ENCODE data around the gene FAHD2A. TPM values are rescaled to one million over a fixed set of nuclear protein-coding genes. Genes with fewer than 3 reads are reported as not detected.
"Not testable (repeated sequence)": the region's sequence is repeated elsewhere in the genome, so short reads cannot be mapped to it uniquely, and the experiment has no call there.

FAHD2A gene
- total RNA-seq, 1 donor from 2014 or later: 33.2 TPM

DNA sequence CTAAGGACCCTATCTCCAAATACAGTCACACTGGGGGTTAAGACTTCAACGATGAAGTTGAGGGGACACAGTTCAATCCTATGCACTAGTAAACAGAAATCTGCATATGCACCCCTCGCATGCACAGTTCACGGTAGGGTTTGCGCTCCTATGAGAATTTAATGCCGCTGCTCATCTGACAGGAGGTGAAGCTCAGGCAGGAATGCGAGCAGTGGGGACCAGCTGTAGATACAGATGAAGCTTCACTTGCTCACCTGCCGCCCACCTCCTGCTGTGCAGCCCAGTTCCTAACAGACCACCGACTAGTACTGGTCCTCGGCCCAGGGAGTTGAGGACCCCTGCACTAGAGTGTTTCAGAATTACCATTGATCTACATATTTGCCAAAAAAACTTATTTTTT, 40.0 kb upstream of the FAHD2A start:
- H3K4me3 Mint-ChIP-seq: no peak overlapping the region
- no peaks in the 10 kb centered on the region for H3K4me1 Mint-ChIP-seq (ENCODE audit: low read depth)
- H3K27ac Mint-ChIP-seq: no peak overlapping the region
- no peaks in the 10 kb centered on the region for H3K9me3 Mint-ChIP-seq
- H3K36me3 Mint-ChIP-seq (ENCODE audit: low read depth): no peaks in the 10 kb centered on the region
- no peak for DNase-seq (ENCODE audit: low spot score)
- peaks cover 8% of the 10 kb centered on the region for H3K27me3 Mint-ChIP-seq (ENCODE audit: insufficient read depth)
- intact Hi-C loops (cut with micrococcal nuclease): no loop called here

DNA sequence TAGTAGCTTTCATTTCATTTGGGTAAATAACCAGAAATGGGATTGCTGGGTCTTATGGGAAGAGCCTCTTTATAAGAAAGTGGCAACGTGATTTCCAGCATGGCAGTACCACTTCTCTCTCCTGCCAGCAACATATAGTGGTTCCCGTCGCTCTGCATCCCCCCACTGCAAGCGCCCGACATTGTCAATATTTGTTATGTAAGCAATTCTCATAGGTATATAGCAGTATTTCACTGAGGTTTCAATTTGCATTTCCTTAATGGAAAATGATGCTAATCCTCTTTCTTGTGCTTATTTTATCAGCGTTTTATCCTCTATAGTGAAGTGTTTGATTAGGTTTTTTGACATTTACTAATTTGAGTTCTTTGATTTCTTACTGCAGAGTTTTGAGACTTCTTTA, 36.0 kb upstream of the FAHD2A start:
- no peaks in the 10 kb centered on the region for H3K36me3 Mint-ChIP-seq (ENCODE audit: low read depth)

GRCh38 chr2:95372216-95372829, 30.2 kb upstream of the FAHD2A start:
- no peak for DNase-seq (ENCODE audit: low spot score)

More for the DNA sequence above, 36.0 kb upstream of the FAHD2A start:
- Mint-ChIP-seq H3K27ac (no peak overlapping the region), H3K4me3 (no peak overlapping the region), H3K27me3 (ENCODE audit: insufficient read depth) (peaks cover 20% of the 10 kb centered on the region), H3K9me3 (no peaks in the 10 kb centered on the region), H3K4me1 (ENCODE audit: low read depth) (no peaks in the 10 kb centered on the region)
- no peak for DNase-seq (ENCODE audit: low spot score)
- intact Hi-C loops (cut with micrococcal nuclease): no loop called here

DNA sequence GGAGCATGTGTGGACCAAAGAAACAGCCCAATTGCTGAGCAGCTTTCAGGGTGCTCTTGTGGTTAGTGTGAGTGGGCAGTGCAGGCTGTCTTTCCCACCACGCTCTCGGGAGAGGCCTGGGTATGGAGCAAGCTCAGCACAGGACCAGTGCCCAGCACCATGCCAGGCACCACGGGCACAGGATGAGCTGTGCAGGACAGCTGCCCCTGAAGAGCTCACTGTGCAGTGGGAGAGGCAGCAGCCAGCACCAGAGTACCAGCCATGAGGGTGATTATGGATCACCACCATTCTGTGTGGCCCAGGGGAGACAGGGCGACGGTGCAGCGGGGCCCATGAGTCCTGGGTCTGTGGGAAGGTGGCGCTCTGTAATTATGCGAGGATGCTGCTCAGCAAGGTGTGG, 29.7 kb upstream of the FAHD2A start:
- DNase-seq (ENCODE audit: low spot score): no peak
- Mint-ChIP-seq H3K27me3 (ENCODE audit: insufficient read depth) (peaks cover 20% of the 10 kb centered on the region), H3K36me3 (ENCODE audit: low read depth) (no peaks in the 10 kb centered on the region), H3K4me3 (no peak overlapping the region), H3K9me3 (no peaks in the 10 kb centered on the region), H3K4me1 (ENCODE audit: low read depth) (no peaks in the 10 kb centered on the region), H3K27ac (no peak overlapping the region)
- intact Hi-C loops (cut with micrococcal nuclease): no loop called here

More at GRCh38 chr2:95372216-95372829, 30.2 kb upstream of the FAHD2A start:
- no peaks in the 10 kb centered on the region for H3K4me1 Mint-ChIP-seq (ENCODE audit: low read depth)
- intact Hi-C loops (cut with micrococcal nuclease): no loop called here
- H3K36me3 Mint-ChIP-seq (ENCODE audit: low read depth): no peaks in the 10 kb centered on the region
- no peak overlapping the region for H3K27ac Mint-ChIP-seq
- H3K27me3 Mint-ChIP-seq (ENCODE audit: insufficient read depth): peaks cover 20% of the 10 kb centered on the region
- no peak overlapping the region for H3K4me3 Mint-ChIP-seq
- H3K9me3 Mint-ChIP-seq: no peaks in the 10 kb centered on the region

DNA sequence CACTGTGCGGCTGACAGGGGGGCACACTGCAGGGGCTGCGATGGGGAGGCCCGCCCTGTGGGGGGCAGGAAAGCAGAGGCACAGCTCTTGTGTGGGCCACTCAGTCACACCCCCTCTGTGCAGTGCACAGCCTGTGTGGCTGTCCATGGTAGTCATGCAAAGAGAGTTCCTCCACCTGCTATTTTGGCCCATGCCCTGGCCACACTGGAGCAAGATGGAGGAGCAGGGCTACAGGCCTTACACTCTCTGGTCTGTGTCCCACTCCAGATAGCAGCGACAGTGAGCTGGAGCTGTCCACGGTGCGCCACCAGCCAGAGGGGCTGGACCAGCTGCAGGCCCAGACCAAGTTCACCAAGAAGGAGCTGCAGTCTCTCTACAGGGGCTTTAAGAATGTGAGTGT, 28.5 kb upstream of the FAHD2A start:
- H3K4me3 Mint-ChIP-seq: no peak overlapping the region

GRCh38 chr2:95374451-95374920, 28.0 kb upstream of the FAHD2A start:
- no peak overlapping the region for H3K27ac Mint-ChIP-seq
- H3K9me3 Mint-ChIP-seq: no peaks in the 10 kb centered on the region
- intact Hi-C loops (cut with micrococcal nuclease): no loop called here

More for the DNA sequence above, 28.5 kb upstream of the FAHD2A start:
- no peaks in the 10 kb centered on the region for H3K9me3 Mint-ChIP-seq
- H3K27ac Mint-ChIP-seq: no peak overlapping the region
- no peak for DNase-seq (ENCODE audit: low spot score)
- intact Hi-C loops (cut with micrococcal nuclease): no loop called here
- no peaks in the 10 kb centered on the region for H3K36me3 Mint-ChIP-seq (ENCODE audit: low read depth)
- no peaks in the 10 kb centered on the region for H3K4me1 Mint-ChIP-seq (ENCODE audit: low read depth)
- peaks cover 13% of the 10 kb centered on the region for H3K27me3 Mint-ChIP-seq (ENCODE audit: insufficient read depth)

DNA sequence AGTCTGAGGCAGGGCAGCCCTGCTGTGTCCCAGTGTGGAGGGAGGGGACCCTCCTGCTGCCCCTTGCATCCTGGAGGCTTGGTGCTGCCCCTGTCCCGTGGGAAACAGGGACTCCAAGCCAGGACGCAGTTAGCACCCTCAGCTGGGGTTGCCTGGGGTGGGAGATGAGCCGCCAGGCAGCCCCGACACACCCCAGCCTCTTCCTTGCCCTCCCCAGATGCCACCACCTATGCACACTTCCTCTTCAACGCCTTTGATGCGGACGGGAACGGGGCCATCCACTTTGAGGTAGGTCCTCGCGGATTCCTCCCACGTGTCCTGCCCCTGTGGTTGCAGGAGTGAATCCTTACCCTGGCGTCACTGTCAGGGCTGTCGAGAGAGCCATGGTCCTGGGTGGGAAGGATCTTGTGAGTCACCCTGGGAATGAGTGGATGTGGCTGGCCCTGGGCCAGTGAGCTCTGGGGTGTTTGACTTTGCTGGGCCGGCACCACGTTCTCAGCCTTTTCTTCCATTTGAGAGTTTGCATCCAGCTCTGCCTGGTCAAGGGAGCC, 27.5 kb upstream of the FAHD2A start:
- Mint-ChIP-seq H3K9me3 (no peaks in the 10 kb centered on the region), H3K4me1 (ENCODE audit: low read depth) (no peaks in the 10 kb centered on the region), H3K36me3 (ENCODE audit: low read depth) (no peaks in the 10 kb centered on the region), H3K27me3 (ENCODE audit: insufficient read depth) (peaks cover 7% of the 10 kb centered on the region), H3K4me3 (no peak overlapping the region), H3K27ac (no peak overlapping the region)
- intact Hi-C loops (cut with micrococcal nuclease): no loop called here
- DNase-seq (ENCODE audit: low spot score): no peak

More at GRCh38 chr2:95374451-95374920, 28.0 kb upstream of the FAHD2A start:
- H3K27me3 Mint-ChIP-seq (ENCODE audit: insufficient read depth): peaks cover 9% of the 10 kb centered on the region
- no peaks in the 10 kb centered on the region for H3K36me3 Mint-ChIP-seq (ENCODE audit: low read depth)
- H3K4me3 Mint-ChIP-seq: no peak overlapping the region
- no peaks in the 10 kb centered on the region for H3K4me1 Mint-ChIP-seq (ENCODE audit: low read depth)
- DNase-seq (ENCODE audit: low spot score): no peak

DNA sequence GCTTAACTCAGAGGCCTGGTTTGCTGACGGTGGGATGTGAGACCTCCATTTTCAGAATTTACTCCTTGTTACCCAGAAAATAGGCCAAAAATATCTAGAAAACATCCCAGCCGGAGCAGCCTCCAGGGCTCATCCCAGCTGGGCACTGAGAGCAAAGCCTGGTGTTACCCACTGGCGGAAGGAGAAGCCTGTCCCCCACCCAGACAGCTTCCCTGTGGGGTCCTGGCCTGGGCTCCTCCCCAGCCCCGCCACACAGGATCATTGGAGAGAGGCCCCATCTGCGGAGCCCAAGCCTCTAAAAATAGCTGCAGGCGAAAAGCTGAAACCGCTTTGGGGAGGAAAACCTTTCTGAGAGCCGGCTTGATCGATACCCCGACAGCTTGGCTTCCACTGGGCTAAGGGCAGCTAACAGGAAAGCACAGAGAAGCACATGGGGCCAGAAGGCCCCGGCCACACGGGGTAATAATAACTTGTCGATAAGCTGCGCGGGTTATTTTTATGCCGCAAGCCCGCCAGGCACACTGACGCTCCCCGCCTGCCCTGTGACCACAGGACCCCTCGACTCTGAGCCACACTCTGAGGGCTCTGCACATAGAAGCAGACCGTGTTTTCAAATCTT, 26.9 kb upstream of the FAHD2A start:
- H3K9me3 Mint-ChIP-seq: no peaks in the 10 kb centered on the region
- no peak overlapping the region for H3K27ac Mint-ChIP-seq
- no peak overlapping the region for H3K4me3 Mint-ChIP-seq
- no peak for DNase-seq (ENCODE audit: low spot score)
- intact Hi-C loops (cut with micrococcal nuclease): no loop called here
- H3K27me3 Mint-ChIP-seq (ENCODE audit: insufficient read depth): peaks cover 4% of the 10 kb centered on the region
- H3K4me1 Mint-ChIP-seq (ENCODE audit: low read depth): no peaks in the 10 kb centered on the region
- no peaks in the 10 kb centered on the region for H3K36me3 Mint-ChIP-seq (ENCODE audit: low read depth)

DNA sequence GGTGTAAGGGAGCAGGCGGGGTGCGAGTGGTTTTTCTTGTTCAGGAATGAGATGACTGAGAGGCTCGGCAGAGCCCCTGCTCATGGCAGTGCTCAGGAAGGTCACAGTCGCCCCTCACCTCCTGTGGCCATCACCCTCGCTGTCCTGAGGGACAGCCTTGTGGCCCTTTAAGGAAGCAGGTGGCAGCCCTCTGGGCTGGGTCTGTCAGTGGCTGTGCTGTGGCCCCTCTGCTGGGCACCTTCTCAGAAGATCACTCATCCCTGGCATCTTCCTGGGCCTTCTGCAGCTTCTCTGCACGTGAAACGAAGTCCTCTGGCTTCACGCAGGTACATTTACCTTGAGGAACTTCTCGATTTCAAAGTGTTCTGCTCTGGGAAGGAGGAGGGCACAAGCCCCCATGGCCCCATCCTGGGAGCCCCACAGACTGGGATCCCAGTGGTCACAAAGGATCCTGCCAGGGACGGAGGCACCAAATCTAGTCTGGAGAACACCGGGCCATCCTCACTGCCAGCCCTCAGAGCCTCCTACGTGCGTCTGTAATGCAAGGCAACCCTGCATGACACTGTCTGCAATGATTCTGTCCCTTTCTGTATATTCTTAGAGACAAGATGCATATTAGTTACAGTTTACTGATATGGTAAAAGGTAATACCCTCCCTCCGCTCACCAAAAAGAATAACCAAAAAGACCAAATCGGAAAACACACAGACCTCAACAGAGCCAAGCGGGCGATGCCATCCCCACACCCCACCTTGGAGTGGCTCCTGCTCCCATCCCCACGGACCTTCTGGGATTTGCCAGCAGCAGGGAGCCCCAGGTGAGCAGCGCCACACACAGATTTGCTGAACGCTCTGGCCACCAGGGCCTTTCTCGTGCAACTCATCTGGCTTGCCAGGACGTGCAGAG, 25.9 kb upstream of the FAHD2A start:
- no peaks in the 10 kb centered on the region for H3K4me1 Mint-ChIP-seq (ENCODE audit: low read depth)
- intact Hi-C loops (cut with micrococcal nuclease): no loop called here
- no peak for DNase-seq (ENCODE audit: low spot score)
- H3K36me3 Mint-ChIP-seq (ENCODE audit: low read depth): no peaks in the 10 kb centered on the region
- H3K4me3 Mint-ChIP-seq: no peak overlapping the region
- no peak overlapping the region for H3K27ac Mint-ChIP-seq
- no peaks in the 10 kb centered on the region for H3K9me3 Mint-ChIP-seq
- peaks cover 4% of the 10 kb centered on the region for H3K27me3 Mint-ChIP-seq (ENCODE audit: insufficient read depth)

GRCh38 chr2:95377216-95378123, 25.0 kb upstream of the FAHD2A start:
- H3K27ac Mint-ChIP-seq: no peak overlapping the region
- intact Hi-C loops (cut with micrococcal nuclease): no loop called here

DNA sequence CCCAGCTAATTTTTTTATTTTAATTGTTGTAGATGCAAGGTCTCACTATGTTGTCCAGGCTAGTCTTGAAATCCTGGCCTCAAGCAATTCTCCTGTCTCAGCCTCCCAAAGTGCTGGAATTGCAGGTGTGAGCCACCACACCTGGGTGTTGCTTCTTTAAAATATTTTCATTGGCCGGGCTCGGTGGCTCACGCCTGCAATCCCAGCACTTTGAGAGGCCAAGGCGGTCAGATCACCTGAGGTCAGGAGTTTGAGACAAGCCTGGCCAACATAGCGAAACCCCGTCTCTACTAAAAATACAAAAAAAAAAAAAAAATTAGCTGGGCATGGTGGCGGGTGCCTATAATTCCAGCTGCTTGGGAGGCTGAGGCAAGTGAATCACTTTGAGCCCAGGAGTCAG, 24.2 kb upstream of the FAHD2A start:
- H3K27me3 Mint-ChIP-seq (ENCODE audit: insufficient read depth); H3K36me3 Mint-ChIP-seq (ENCODE audit: low read depth); H3K4me1 Mint-ChIP-seq (ENCODE audit: low read depth); H3K4me3 Mint-ChIP-seq; H3K27ac Mint-ChIP-seq; intact Hi-C loops (cut with micrococcal nuclease); DNase-seq (ENCODE audit: low spot score); H3K9me3 Mint-ChIP-seq: not testable (repeated sequence)

More at GRCh38 chr2:95377216-95378123, 25.0 kb upstream of the FAHD2A start:
- Mint-ChIP-seq H3K4me1 (ENCODE audit: low read depth) (no peaks in the 10 kb centered on the region), H3K27me3 (ENCODE audit: insufficient read depth) (peaks cover 4% of the 10 kb centered on the region), H3K9me3 (no peaks in the 10 kb centered on the region), H3K4me3 (no peak overlapping the region), H3K36me3 (ENCODE audit: low read depth) (no peaks in the 10 kb centered on the region)
- DNase-seq (ENCODE audit: low spot score): no peak

GRCh38 chr2:95379371-95379831, 23.1 kb upstream of the FAHD2A start:
- no peak for DNase-seq (ENCODE audit: low spot score)
- Mint-ChIP-seq H3K9me3 (no peaks in the 10 kb centered on the region), H3K4me1 (ENCODE audit: low read depth) (no peaks in the 10 kb centered on the region)

More at GRCh38 chr2:95379371-95379831, 23.1 kb upstream of the FAHD2A start:
- intact Hi-C loops (cut with micrococcal nuclease): no loop called here
- no peak overlapping the region for H3K27ac Mint-ChIP-seq
- peaks cover 4% of the 10 kb centered on the region for H3K27me3 Mint-ChIP-seq (ENCODE audit: insufficient read depth)
- no peaks in the 10 kb centered on the region for H3K36me3 Mint-ChIP-seq (ENCODE audit: low read depth)
- no peak overlapping the region for H3K4me3 Mint-ChIP-seq
